Neural cell (in vitro differentiated cells): Measurements from ENCODE around the gene SUSD4. TPM values are rescaled to one million over a fixed set of nuclear protein-coding genes. Genes with fewer than 3 reads are reported as not detected.

ENCODE experiments used
- H2AFZ ChIP-seq: fragments of 200-600, 300-800 bp; sonication (generic), shearing (Covaris generic); 2 replicates; pipeline ENCODE4 v1.6.0; 2014; ENCODE audit warnings: low read depth, mild to moderate bottlenecking, antibody characterized with exemption, low read length, moderate library complexity
- H3F3A ChIP-seq: fragments of 200-600 bp; shearing (Covaris generic); 2 replicates; pipeline ENCODE4 v1.6.1; 2016; ENCODE audit warnings: mild to moderate bottlenecking, moderate library complexity, mixed read lengths, antibody characterized with exemption, low read length; ENCODE audit not compliant: insufficient read depth, poor library complexity, severe bottlenecking
- H3K27ac ChIP-seq: fragments of 200-600, 300-800 bp; sonication (generic), shearing (Covaris generic); 2 replicates; pipeline ENCODE4 v1.5.1; 2014; ENCODE audit warnings: mild to moderate bottlenecking, low read length, moderate library complexity
- H3K27me3 ChIP-seq: fragments of 300-800, 200-600 bp; sonication (generic), shearing (Covaris generic); 2 replicates; pipeline ENCODE4 v1.6.0; 2014; ENCODE audit warnings: mild to moderate bottlenecking, low read depth, low read length, moderate library complexity; ENCODE audit not compliant: insufficient read depth
- H3K36me3 ChIP-seq: fragments of 300-800, 200-600 bp; sonication (generic), shearing (Covaris generic); 2 replicates; pipeline ENCODE4 v1.5.1; 2014; ENCODE audit warnings: mild to moderate bottlenecking, antibody characterized with exemption, low read length, moderate library complexity; ENCODE audit not compliant: insufficient read depth
- H3K4me2 ChIP-seq: fragments of 300-800, 200-600 bp; sonication (generic), shearing (Covaris generic); 2 replicates; pipeline ENCODE4 v1.6.0; 2014; ENCODE audit warnings: mild to moderate bottlenecking, low read length
- H3K4me3 ChIP-seq: fragments of 300-800, 200-600 bp; sonication (generic), shearing (Covaris generic); 2 replicates; pipeline ENCODE4 v1.5.1; 2014; ENCODE audit warnings: mild to moderate bottlenecking, low read length, moderate library complexity
- H3K79me2 ChIP-seq: fragments of 200-600 bp; shearing (Covaris generic); replicated peaks from 2 replicates; pipeline ENCODE4 v1.6.0; 2014; ENCODE audit warnings: mild to moderate bottlenecking, low read length, moderate library complexity; ENCODE audit not compliant: insufficient read depth
- H3K9ac ChIP-seq: fragments of 300-800, 200-600 bp; sonication (generic), shearing (Covaris generic); 2 replicates; pipeline ENCODE4 v1.6.1; 2016; ENCODE audit warnings: mild to moderate bottlenecking, low read length, mixed read lengths
- H3K9me2 ChIP-seq: fragments of 200-600 bp; shearing (Covaris generic); 2 replicates; pipeline ENCODE4 v1.6.1; 2016; ENCODE audit warnings: mild to moderate bottlenecking, low read length, mixed read lengths; ENCODE audit not compliant: insufficient read depth
- H3K9me3 ChIP-seq: fragments of 200-600, 300-800 bp; sonication (generic), shearing (Covaris generic); 2 replicates; pipeline ENCODE4 v1.6.1; 2016; ENCODE audit warnings: mild to moderate bottlenecking, mixed run types, low read length, moderate library complexity, mixed read lengths
- H4K20me1 ChIP-seq: fragments of 200-600 bp; shearing (Covaris generic); 2 replicates; pipeline ENCODE4 v1.6.1; 2016; ENCODE audit warnings: mild to moderate bottlenecking, mixed run types; ENCODE audit not compliant: insufficient read depth
- CTCF ChIP-seq: fragments of 450-650 bp; IDR thresholded peaks from 2 replicates; pipeline ENCODE4 v1.5.1; 2014; ENCODE audit warnings: antibody characterized with exemption, mild to moderate bottlenecking, moderate library complexity; ENCODE audit not compliant: poor library complexity, severe bottlenecking
- EP300 ChIP-seq: fragments of 450-650 bp; conservative IDR thresholded peaks from 2 replicates; pipeline ENCODE4 v1.6.1; 2014; ENCODE audit warnings: antibody characterized with exemption, mild to moderate bottlenecking, moderate library complexity; ENCODE audit not compliant: poor library complexity, severe bottlenecking
- EZH2 ChIP-seq: fragments of 200-600, 300-800 bp; shearing (Covaris generic), sonication (generic); IDR thresholded peaks from 2 replicates; pipeline ENCODE4 v1.6.1; 2014; ENCODE audit warnings: antibody characterized with exemption, low read length, borderline replicate concordance, mild to moderate bottlenecking; ENCODE audit not compliant: insufficient read depth, poor library complexity, severe bottlenecking
- MXI1 ChIP-seq: fragments of 450-650 bp; conservative IDR thresholded peaks from 2 replicates; pipeline ENCODE4 v1.6.1; 2014; ENCODE audit warnings: antibody characterized with exemption, mild to moderate bottlenecking; ENCODE audit not compliant: poor library complexity, severe bottlenecking
- POLR2AphosphoS5 ChIP-seq: IDR thresholded peaks from 2 replicates; pipeline ENCODE4 v1.6.1; 2012
- RAD21 ChIP-seq: fragments of 450-650 bp; conservative IDR thresholded peaks from 2 replicates; pipeline ENCODE4 v1.6.1; 2014; ENCODE audit warnings: antibody characterized with exemption, mild to moderate bottlenecking, moderate library complexity
- REST ChIP-seq: IDR thresholded peaks from 2 replicates; pipeline ENCODE4 v1.6.1; 2012; ENCODE audit warnings: borderline replicate concordance
- SMC3 ChIP-seq: fragments of 450-650 bp; conservative IDR thresholded peaks from 2 replicates; pipeline ENCODE4 v1.6.1; 2014; ENCODE audit warnings: antibody characterized with exemption, mild to moderate bottlenecking, moderate library complexity; ENCODE audit not compliant: poor library complexity
- TAF1 ChIP-seq: IDR thresholded peaks from 2 replicates; pipeline ENCODE4 v1.6.1; 2012; ENCODE audit warnings: low read depth
- polyA plus RNA-seq: library from polyadenylated mRNA; depleted of rRNA; stranded (reverse); fragments of >200 nt; gene quantifications from 2 replicates; pipeline ENCODE4 v1.2.3, GENCODE V29; 2014

Gene SUSD4
- polyA plus RNA-seq, 1 donor from 2014 or later = 31.5 TPM

GRCh38 chr1:223257856-223258550 is 106.0 kb downstream of the SUSD4 start:
- H3K36me3 ChIP-seq = no peaks in the 10 kb centered on the region
- no peaks in the 10 kb centered on the region for H3F3A ChIP-seq
- H3K4me2 ChIP-seq = no peak overlapping the region
- no peaks in the 10 kb centered on the region for H3K79me2 ChIP-seq
- no peaks in the 10 kb centered on the region for H3K9me3 ChIP-seq
- H3K27ac ChIP-seq = no peak overlapping the region
- H4K20me1 ChIP-seq = no peaks in the 10 kb centered on the region
- no peaks in the 10 kb centered on the region for H3K9me2 ChIP-seq
- H2AFZ ChIP-seq = no peak overlapping the region
- TF ChIP-seq RAD21 (no peak), EZH2 (no peak), MXI1 (no peak), CTCF (no peak), EP300 (no peak), POLR2AphosphoS5 (no peak), TAF1 (no peak), REST (no peak), SMC3 (no peak)
- no peak overlapping the region for H3K9ac ChIP-seq
- no peaks in the 10 kb centered on the region for H3K27me3 ChIP-seq
- H3K4me3 ChIP-seq = no peak overlapping the region

- Histone ChIP-seq H2AFZ (no peak overlapping the region), H3K36me3 (no peaks in the 10 kb centered on the region), H3F3A (no peaks in the 10 kb centered on the region), H3K4me2 (no peak overlapping the region), H3K27ac (no peak overlapping the region), H3K79me2 (no peaks in the 10 kb centered on the region), H4K20me1 (no peaks in the 10 kb centered on the region), H3K4me3 (no peak overlapping the region), H3K9me3 (no peaks in the 10 kb centered on the region), H3K27me3 (no peaks in the 10 kb centered on the region), H3K9me2 (no peaks in the 10 kb centered on the region), H3K9ac (no peak overlapping the region)
- no peak for TF ChIP-seq REST
- no peak for TF ChIP-seq RAD21
- no peak for TF ChIP-seq CTCF
- no peak for TF ChIP-seq POLR2AphosphoS5
- no peak for TF ChIP-seq SMC3
- TF ChIP-seq TAF1 = no peak
- no peak for TF ChIP-seq EP300
- no peak for TF ChIP-seq EZH2
- no peak for TF ChIP-seq MXI1
These were observed 107.9 kb downstream of the SUSD4 start for GRCh38 chr1:223256034-223256433.
